Measurements from ENCODE around the gene RASSF10.

GRCh38 chr11:12975195-12975594, 33.9 kb upstream of the RASSF10 start:
- TF ChIP-seq EZH2 (IDR thresholded peaks at IDR 0.05; ENCODE audit: insufficient read depth, poor library complexity, severe bottlenecking) (no peak), EZH2phosphoT487 (IDR thresholded peaks at IDR 0.05; ENCODE audit: insufficient read depth, low read depth) (no peak)

Measured in GM23248 (cell line).